DMS153 treated with DMSO at 0.1 percent for 48 hours (cell line): ENCODE data around the gene ZNF358.
A peak's percentile ranks its signal among the peaks of the same experiment; 100 is the strongest.

Experiments used
- DNase-seq: peaks from one replicate; lab custom pipeline; 2025; ENCODE audit not compliant: unreplicated experiment; lab: John Stamatoyannopoulos, UW

The ZNF358 gene

GRCh38 chr19:7488736-7489353 is 27.1 kb upstream of the ZNF358 start, which contains the start of gene PEX11G:
Gene PEX11G (minus strand): TSS chr19:7489035. CDS start chr19:7489010, 25 bp downstream.
- DNase-seq, result peak; percentile 59

DNA sequence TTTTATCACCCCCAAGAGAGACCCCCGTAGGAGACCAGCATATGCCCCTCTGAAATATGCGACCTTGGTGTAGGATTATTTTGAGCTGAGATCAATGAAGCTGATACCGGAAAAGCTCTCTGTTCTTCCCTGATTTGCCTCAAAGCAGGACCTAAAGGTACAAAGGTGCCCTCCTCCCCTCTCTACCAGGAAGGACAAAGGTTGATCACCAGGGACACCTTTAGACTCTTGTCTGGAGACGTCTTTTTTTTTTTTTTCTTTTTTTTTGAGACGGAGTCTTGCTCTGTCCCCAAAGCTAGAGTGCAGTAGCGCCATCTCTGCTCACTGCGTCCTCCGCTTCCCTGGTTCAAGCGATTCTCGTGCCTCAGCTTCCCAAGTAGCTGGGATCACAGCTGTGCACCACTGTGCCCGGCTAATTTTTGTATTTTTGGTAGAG is 26.3 kb upstream of the ZNF358 start:
- DNase-seq, result no peak

DNA sequence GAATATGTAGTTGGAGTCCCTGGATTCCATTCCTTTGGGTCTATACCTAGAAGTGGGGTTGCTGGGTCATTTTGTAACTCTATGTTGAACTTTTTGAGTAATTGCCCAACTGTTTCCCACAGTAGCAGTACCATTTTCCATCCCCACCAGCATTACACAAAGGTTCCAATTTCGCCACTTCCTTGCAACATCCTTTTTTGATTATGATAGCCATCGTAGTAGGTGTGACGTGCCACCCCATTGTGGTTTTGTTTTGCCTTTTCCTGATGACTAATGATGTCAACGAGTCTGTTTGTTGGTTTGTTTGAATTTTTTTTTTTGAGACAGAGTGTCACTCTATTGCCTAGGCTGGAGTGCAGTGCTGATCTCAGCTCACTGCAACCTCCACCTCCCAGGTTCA is 23.8 kb upstream of the ZNF358 start:
- no peak for DNase-seq

DNA sequence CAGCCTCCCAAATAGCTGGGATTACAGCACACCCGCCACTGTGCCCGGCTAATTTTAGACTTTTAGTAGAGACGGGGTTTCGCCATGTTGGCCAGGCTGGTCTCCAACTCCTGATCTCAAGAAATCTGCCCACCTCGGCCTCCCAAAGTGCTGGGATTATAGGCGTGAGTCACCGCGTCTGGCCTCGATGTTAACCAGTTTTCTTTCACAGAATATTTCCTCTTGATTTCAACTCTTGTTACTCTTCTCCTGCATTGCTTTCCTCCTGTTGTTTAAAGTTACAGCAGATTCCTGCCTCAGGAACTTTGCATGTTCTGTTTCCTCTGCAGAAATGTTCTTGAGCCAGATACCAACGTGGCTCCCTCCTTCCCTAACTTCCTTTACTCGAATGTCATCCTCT is 23.3 kb upstream of the ZNF358 start:
- DNase-seq, result no peak

DNA sequence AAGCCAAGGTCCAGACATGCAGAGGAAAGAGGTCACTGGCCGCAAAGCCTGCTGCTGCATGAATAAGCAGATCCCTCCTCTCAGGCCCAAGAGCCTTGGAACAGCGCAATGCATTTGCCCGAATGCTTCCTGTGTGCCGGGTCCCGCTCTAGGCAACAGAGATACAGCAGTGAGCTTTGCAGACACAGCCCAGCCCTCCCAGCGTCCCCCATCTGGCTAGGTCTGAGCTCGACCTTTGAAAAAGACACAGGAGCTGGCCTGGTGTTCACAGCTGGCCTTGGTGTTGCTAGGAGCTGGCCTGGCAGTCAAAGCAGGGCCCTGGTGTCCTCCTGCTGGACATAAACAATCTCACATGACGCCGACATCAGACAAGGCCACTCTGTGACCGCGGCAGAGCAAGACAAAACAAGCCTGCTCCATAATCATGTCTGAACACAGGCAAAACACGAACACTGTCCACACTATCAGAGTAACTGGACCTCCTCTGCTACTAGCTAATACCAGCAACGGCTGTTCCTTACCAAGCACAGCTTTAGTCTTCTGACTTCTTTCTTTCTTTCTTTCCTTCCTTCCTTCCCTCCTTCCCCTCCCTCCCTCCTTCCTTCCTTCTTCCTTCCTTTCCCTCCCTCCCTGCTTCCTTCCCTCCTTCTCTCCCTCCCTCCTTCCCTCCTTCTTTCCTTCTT is 21.3 kb upstream of the ZNF358 start:
- no peak for DNase-seq

DNA sequence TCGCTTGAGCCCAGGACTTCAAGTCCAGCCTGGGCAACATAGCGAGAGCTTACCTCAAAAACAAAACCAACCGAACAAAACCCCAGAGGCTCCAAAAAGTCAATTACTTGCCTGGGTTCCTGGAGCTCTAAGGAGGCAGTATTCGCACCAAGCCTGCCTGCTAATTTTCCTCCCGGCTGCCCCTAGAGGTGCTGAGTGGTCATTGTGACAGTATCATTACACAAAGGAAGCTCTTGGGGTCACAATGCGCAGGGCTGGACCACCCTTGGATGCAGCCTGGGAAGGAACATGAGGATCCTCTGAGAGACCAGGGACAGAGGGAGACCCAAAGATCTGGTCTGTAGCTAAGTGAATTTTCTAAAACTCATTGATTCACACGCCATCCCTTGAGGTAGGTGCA is 18.6 kb upstream of the ZNF358 start:
- no peak for DNase-seq

- peak; percentile 79 for DNase-seq
Observed at GRCh38 chr19:7500811-7501450, 15.0 kb upstream of the ZNF358 start.

DNA sequence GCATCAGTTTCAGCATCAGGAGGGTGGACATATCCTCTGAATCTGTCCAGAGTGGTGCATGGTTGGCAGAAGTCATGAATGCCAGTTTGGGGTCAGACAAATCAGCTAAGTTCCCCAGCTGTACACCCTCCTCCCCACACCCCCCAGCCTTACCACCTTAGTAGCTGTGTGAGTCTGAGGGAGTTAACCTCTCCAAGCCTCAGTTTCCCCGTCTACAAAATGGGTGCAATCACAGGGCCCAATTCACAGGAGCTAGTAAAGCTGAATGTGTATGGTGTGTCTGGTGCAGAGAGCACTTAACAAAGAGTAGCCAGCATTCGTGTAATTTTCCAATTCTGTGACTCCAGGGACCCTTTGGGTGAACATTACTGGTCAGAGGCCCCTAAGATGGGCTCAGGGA is 13.4 kb upstream of the ZNF358 start:
- no peak for DNase-seq

GRCh38 chr19:7504684-7505083 is 11.2 kb upstream of the ZNF358 start:
- DNase-seq, result no peak

- DNase-seq, result peak; percentile 33
Observed at GRCh38 chr19:7505288-7505681, 10.6 kb upstream of the ZNF358 start.

- peak; percentile 84 for DNase-seq
Observed at GRCh38 chr19:7505682-7506384, 10.1 kb upstream of the ZNF358 start.

GRCh38 chr19:7506385-7507328 is 9.2 kb upstream of the ZNF358 start:
- DNase-seq, result peak; percentile 92

- no peak for DNase-seq
Observed at GRCh38 chr19:7507884-7508283, 8.0 kb upstream of the ZNF358 start.

- no peak for DNase-seq
Observed at GRCh38 chr19:7509625-7510024, 6.3 kb upstream of the ZNF358 start.

DNA sequence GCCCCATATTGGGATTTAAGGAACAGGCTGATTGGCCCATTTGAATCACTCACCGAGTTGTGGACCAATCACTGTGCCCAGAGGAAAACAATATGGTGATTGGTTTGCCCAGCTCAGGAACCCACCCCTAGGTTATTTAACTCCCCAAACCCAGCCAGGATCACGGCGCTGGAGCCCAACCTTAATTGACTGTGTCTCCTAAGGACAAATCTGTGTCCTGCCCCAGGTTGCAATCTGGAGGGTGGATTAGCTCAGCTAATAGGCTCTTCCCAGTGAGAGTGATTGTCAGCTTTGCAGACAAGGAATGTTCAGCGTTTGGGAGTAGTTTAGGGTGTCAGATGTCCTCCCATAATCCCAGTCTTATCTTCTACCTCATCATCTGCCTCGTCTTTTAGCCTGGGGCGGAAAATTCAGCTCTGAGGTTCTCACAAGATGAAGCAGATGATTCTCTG is 3.5 kb upstream of the ZNF358 start:
- no peak for DNase-seq

DNA sequence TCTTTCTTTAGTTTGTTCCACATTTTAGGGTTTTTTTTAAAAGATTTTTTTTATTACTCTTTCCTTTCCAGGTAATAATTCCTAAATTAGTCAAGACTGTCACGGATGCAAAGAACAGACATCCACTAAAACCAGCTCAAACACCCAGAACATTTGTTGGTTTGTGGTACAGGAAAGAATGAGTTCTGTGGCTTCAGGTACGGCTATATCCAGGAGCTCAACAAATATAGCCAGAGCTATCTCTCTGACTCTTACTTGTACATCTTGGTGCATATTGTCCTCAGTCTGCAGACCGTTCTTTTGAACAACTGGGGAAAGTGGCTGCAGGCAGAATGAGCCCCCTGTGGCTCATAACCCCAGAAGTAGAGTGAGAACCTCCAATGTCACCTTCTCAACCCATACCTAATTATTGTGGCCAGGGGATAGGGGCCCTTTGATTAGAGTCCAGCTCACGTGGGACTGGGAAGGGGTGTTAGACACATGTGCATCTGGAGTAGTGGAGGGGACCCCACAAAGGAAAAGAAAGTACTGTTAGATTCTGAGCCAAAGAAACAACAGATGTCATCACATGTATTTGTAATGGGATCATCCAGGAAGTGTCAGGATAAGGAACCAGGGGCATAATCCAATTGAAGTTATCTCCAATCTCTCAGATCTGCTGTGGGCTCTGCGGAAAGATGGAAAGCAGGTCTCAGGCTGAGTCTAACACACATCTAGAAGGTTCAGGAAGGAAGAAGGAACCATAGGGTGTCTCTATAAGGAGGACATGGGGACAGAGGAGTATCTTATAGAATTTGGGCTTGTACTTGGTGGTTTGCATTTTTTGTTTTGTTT is 1.9 kb upstream of the ZNF358 start:
- DNase-seq, result no peak

DNA sequence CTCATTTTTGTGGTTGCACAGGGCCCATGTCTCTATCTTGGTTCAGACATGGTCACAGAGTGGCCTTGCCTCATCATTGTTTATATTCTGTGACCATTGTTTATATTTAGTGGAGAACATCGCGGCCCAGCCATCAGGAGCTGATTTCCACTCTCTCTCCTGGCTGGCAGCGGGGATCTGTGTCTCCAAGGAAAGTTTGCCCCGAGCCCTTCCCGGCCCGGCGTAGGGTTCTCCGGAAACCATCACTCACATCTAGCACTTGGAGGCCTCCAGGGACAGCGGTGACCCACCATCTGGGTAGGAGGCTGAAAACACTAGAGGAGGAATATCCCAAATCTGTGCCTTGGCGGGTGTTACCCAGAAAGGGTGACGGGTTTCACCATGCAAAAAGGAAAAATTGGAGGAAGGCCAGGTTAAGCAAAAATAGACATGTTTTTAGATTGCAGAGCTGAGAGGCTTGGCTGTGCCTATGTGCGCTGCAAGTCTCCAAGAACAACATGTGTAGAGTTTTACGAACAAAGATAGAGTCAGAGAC is 726 bp upstream of the ZNF358 start:
- no peak for DNase-seq

- DNase-seq, result no peak
Observed at GRCh38 chr19:7516333-7516732, 430 bp downstream of the ZNF358 start.

- no peak for DNase-seq
Observed at GRCh38 chr19:7516878-7517277, 975 bp downstream of the ZNF358 start.
